ENCODE measurements around the gene CRAMP1. TPM values are rescaled to one million over a fixed set of nuclear protein-coding genes. Genes with fewer than 3 reads are reported as not detected.

Gene CRAMP1
- total RNA-seq, 1 donor from 2014 or later, result 29.4 TPM

- intact Hi-C loops (cut with micrococcal nuclease), result no loop called here
Observed at GRCh38 chr16:1631931-1632637, 19.9 kb downstream of the CRAMP1 start.

- intact Hi-C loops (cut with micrococcal nuclease), result no loop called here
Observed at GRCh38 chr16:1632638-1632970, 20.4 kb downstream of the CRAMP1 start.

DNA sequence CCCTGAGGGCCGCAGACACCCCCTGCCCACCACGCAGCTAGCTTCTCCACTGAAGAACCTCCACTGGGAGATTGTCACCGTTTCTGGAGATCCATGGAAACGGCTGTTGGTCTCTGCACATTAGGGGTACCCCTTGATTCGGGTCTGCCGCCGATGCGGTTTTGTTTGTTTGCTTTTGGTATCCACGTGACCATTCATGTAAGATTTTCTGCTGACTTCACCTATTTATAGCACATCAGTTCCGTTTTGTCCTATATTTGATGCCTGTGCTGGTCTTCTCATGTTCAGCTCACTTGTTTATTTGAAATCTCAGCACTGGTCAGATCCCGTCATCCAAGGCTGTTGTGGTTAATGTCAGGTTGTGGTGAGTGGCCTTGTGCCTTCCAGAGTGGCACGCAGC, 21.1 kb downstream of the CRAMP1 start:
- intact Hi-C loops (cut with micrococcal nuclease), result no loop called here

DNA sequence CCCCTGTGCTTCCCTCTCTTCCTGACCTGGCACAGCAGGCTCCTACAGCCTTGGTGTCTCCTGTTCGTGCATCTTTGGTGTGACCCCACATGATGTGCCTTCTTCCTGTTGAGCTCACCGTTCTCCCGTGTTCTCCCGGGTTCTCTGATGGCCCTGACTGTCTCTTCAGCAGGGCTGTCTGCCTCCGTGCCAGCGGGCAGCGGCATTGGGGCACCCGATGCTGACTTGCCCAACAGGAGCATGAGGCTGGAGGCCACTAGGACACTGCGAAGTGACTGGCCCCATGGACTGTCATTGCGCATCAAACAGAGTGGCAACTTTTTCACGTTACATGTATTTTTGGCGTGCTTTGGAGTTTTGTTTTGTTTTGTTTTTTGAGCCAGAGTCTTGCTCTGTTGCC, 22.4 kb downstream of the CRAMP1 start:
- intact Hi-C loops (cut with micrococcal nuclease), result no loop called here

DNA sequence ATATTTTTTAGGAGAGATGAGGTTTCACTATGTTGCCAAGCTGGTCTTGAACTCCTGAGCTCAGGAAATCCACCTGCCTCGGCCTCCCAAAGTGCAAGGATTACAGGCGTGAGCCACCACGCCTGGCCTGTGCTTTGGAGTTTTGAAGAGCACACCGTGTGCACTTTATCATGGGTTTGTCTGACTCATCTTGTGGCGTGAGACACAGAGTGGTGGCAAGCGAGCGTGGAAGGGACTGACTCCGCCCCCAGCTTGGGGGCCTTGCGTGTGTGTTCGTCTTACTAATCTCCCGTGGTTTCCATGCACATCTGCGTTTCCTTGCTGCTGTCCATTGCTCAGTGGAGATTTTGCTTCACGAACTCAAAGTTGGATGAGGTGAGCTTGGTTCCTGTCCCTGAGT, 22.9 kb downstream of the CRAMP1 start:
- intact Hi-C loops (cut with micrococcal nuclease), result no loop called here

DNA sequence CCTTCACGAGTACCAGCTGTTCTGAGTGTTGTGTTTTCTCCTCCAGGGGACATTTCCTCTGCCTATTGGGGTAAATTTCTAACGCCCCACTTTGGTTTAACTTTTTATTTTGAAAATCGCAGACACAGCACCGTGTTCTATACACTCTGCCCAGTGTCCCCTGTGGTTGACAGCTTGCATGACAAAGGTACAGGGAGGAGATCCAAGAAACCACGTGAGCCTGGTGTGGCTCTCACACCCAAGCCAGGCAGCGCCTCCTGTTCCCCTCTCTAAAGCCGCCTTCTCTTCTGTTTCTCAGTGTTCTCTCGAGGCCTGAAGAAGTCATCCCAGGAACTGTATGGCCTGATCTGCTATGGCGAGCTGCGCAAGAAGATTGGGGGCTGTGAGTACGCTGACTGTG, 25.4 kb downstream of the CRAMP1 start:
- intact Hi-C loops (cut with micrococcal nuclease), result no loop called here

DNA sequence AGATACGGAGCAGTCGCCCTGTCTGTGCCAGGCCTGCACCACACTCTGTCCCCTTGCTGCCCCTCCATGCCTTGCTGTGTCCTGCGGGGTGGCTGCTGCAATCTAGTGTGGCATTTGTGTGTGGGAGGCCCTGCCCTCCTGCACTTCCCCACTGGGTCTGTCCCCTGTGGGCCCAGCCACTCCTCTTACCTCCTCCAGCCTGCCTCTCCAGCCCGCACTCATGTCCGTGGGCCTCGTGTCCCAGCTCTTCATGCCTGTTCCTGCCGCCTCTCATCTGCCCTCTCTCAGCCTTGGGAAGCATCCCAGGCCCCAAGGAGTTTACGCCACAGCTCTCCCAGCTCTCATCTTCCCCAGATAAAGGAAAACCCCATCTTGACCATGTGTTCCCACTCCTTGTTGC, 26.6 kb downstream of the CRAMP1 start:
- intact Hi-C loops (cut with micrococcal nuclease), result no loop called here

DNA sequence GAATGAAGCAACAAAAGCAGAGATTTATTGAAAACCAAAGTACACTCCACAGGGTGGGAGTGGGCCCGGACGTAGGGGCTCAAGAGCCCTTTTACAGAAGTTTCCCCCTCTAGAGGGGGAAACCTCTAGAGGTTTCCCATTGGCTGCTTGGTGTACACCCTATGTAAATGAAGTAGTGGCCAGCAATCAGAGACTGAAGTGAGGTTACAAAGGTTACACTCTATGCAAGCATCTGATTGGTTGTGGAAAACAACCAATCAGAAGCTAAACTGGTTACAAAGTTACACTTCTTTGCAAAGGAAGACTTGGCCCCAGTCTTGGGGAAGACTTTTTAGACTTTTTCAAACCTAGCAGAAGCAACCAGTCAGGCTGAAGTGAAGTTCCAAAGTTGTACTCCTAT, 27.1 kb downstream of the CRAMP1 start:
- intact Hi-C loops (cut with micrococcal nuclease), result no loop called here

DNA sequence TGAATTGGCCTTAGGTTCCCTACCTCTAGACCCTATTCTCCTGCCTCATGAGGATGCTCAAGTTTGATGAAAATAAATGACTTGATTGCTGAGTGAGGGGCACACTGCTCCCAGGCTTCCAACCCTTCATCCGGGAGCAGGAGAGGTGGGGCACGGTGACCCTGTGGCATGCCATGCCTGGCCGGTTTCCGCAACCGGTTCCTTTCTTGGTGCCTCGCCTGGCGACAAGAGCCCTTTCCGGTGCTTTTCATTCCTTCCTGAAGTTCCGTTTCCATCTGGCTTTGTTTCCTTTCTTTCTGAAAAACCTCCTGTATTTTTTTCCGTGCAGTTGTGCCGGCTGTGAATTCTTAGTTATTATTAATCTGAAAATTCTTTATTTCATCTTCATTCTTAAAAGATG, 27.7 kb downstream of the CRAMP1 start:
- intact Hi-C loops (cut with micrococcal nuclease), result no loop called here

GRCh38 chr16:1640261-1640941, 28.2 kb downstream of the CRAMP1 start:
- intact Hi-C loops (cut with micrococcal nuclease), result no loop called here

- intact Hi-C loops (cut with micrococcal nuclease), result no loop called here
Observed at GRCh38 chr16:1641261-1641660, 29.1 kb downstream of the CRAMP1 start.

DNA sequence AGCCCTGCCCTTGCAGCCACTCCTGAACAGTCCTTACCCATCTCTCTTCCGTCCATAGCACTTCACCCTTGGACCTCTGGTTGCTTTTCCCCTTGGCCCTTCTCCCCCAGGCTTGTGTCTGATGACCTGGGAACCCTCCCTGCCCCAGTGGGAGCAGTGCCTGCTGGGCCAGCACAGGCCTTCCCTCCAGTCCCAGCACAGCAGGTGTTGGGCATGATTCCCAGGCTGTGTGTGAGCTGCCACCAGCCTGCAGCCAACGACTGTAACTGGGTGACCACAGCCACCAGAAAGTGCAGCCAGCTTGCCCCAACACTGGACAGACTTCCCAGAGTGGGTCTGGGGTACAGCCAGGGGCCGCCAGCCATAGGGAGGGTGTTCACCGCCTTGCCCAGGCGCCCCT, 30.0 kb downstream of the CRAMP1 start:
- intact Hi-C loops (cut with micrococcal nuclease), result no loop called here

DNA sequence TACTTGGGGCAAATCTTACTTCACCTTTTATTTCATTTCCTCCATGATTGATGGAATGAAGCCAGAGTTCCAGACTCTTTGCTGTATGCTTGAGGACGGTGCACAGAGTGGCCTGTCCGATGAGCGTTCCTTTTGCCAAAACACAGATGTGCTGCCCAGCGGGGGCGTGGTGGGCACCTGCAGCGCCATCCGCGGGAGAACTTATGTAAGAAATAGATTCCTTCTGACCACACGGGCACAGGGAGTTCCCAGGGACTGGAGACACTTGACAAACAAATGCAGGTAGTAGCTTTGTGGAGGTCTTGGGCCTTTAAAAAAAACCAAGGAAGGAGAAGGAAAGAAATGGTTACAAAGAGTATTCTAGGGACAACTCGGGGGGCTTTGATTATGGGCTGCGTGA, 30.6 kb downstream of the CRAMP1 start:
- intact Hi-C loops (cut with micrococcal nuclease), result no loop called here

GRCh38 chr16:1643521-1643920, 31.4 kb downstream of the CRAMP1 start:
- intact Hi-C loops (cut with micrococcal nuclease), result no loop called here

GRCh38 chr16:1645914-1646525, 33.9 kb downstream of the CRAMP1 start:
- intact Hi-C loops (cut with micrococcal nuclease), result no loop called here

DNA sequence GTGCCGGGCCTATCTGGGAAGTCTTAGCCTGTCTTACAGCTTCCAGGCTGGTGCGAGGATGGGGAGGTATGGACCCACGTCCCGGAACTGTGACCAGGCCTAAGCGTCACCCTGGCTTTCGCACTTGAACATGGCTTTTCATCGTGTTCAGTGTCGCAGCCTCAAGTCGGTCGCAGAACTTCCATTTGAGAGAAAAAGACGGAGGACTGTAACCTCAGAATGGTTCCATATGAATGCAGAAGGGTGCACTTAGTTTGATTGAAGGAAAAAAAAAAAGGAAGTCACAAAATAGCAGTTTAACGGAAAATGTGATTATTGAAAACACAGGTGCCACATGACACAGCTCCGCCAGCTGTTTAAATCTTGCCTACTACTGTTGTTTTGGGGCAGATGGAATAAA, 35.7 kb downstream of the CRAMP1 start:
- intact Hi-C loops (cut with micrococcal nuclease), result no loop called here

DNA sequence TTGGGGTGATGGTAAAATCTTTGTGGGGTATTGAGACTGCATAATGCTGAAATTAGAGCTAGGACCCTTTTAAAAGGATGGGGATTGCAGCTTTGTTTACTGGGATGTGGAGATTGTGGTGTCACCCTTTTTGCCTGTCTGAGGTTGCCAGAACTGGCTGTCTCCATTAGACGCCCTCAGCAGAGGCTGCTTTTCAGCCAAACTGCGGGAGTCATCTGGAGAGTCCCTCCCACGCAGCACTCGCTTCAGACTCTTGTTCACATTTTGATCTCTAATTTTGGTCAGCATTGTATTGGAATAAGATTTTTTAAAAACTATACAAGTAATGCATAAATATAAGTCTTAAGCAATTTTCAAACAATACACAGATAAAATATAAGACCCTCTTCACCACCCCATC, 38.0 kb downstream of the CRAMP1 start:
- intact Hi-C loops (cut with micrococcal nuclease), result no loop called here

DNA sequence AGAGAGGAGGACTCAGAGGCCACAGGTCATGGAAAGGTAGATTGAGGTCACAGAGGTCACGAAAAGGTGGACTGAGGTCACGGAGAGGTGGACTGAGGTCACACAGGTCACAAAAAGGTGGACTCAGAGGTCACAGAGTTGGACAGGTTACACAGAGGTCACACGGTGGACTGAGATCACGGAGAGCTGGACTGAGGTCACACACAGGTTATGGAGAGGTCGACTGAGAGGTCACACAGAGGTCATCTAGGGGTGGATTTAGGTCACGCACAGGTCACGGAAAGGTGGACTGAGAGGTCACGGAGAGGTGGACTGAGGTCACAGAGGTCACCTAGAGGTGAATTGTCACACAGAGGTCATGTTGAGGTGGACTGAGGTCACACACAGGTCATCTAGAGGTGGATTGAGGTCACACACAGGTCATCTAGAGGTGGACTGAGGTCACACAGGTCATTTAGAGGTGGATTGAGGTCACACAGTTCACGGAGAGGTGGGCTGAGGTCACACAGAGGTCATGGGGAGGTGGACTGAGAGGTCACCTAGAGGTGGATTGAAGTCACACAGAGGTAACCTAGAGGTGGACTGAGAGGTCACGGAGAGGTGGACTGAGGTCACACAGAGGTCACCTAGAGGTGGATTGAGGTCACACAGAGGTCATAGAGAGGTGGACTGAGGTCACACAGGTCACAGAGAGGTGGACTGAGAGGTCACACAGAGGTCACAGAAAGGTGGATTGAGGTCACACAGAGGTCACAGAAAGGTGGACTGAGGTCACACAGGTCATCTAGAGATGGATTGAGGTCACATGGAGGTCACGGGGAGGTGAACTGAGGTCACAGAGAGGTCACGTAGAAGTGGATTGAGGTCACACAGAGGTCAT, 39.2 kb downstream of the CRAMP1 start:
- intact Hi-C loops (cut with micrococcal nuclease), result no loop called here

GRCh38 chr16:1651974-1652312, 39.8 kb downstream of the CRAMP1 start:
- intact Hi-C loops (cut with micrococcal nuclease), result no loop called here

GRCh38 chr16:1653023-1653422, 40.9 kb downstream of the CRAMP1 start:
- intact Hi-C loops (cut with micrococcal nuclease), result no loop called here

GRCh38 chr16:1654505-1655268, 42.5 kb downstream of the CRAMP1 start:
- intact Hi-C loops (cut with micrococcal nuclease), result no loop called here

Data from T-helper 2 cell treated with Interferon-gamma antibody and Interleukin-4, amounts not matched to agents 100 ng/mL and 5 ng/mL, for 36 hours (primary cell).